HTERT RPE-1 (cell line): ENCODE measurements around the gene DDX47.
"Not testable (repeated sequence)": the region's sequence is repeated elsewhere in the genome, so short reads cannot be mapped to it uniquely, and the experiment has no call there.

Experiments used
- in situ Hi-C: fragments of 300-500 bp; cut with MboI; formaldehyde crosslinking; loops from 4 replicates; pipeline ENCODE4 v1.14.3; 2020; ENCODE audit warnings: low sequenced_read_pairs

Gene DDX47

DNA sequence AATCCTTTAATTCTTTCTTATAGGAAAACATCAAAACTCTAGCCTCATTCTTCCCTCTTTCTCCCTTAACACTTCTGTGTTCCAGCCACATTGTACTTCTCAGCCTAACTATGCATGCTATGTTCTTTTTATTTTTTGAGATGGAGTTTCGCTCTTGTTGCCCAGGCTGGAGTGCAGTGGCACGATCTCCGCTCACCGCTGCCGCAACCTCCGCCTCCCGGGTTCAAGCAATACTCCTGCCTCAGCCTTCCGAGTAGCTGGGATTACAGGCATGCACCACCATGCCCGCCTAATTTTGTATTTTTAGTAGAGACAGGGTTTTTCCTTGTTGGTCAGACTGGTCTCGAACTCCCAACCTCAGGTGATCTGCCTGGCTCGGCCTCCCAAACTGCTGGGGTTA, 7.2 kb downstream of the DDX47 start:
- in situ Hi-C loops: not testable (repeated sequence)

DNA sequence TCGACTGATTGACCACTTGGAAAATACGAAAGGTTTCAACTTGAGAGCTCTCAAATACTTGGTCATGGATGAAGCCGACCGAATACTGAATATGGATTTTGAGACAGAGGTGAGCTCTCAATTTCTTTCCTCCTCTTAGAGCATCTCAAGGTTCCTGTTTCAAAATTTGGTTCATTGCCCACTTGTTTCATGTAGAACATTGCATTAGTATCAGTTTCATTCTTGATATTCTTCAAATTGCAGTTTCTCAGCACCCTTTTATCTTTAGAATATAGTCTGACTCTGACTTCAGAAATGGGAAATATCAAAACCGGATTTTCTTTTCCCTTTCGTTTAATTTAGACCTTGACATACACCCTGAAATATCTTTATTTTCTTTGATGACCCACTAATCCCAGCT, 8.8 kb downstream of the DDX47 start:
- in situ Hi-C loops: no loop called here

DNA sequence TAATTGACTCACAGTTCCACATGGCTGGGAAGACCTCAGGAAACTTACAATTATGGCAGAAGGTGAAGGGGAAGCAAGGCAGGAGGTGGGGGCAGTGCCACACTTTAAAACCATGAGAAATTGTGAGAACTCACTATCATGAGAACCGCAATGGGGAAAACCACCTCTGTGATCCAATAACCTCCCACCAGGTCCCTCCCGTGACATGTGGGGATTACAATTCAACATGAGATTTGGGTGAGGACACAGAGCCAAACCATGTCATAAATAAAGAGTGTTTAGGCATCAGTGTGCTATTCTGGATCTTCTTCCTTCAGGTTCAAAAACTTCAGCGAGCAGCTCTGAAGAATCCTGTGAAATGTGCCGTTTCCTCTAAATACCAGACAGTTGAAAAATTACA, 9.7 kb downstream of the DDX47 start:
- in situ Hi-C loops: no loop called here

DNA sequence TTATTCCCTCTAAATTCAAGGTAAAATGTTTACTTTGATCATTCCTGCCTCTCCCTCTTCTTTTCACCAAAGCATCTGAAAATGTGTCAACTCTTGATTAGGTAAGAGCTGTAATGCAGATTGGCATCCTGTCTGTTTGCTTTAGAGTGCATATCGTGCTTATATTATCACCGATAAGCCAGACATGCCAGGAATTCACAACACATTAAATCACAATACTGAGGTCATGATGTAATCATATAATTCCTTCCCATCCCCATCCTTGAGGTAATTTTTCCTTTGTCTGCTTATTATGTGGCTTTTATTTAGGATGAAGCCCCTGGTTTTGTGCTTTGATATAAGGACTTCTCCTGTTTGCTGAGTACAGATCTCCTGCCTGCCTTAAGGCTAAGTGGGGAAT, 10.2 kb downstream of the DDX47 start:
- in situ Hi-C loops: no loop called here

DNA sequence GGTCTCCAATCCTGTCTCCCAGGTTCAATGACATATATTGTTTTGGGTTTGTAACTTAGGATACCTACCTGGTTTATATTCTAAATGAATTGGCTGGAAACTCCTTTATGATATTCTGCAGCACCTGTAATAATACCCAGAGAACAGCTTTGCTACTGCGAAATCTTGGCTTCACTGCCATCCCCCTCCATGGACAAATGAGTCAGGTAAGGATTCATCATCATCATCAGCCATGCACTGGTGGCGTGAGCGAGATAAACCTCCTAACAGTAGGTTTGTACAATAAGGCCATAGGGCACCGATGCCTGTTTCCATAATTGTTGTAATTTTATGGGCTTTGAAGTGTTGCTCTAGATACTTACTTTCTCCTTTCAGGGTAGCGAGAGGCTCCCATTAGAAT, 10.7 kb downstream of the DDX47 start:
- in situ Hi-C loops: no loop called here

DNA sequence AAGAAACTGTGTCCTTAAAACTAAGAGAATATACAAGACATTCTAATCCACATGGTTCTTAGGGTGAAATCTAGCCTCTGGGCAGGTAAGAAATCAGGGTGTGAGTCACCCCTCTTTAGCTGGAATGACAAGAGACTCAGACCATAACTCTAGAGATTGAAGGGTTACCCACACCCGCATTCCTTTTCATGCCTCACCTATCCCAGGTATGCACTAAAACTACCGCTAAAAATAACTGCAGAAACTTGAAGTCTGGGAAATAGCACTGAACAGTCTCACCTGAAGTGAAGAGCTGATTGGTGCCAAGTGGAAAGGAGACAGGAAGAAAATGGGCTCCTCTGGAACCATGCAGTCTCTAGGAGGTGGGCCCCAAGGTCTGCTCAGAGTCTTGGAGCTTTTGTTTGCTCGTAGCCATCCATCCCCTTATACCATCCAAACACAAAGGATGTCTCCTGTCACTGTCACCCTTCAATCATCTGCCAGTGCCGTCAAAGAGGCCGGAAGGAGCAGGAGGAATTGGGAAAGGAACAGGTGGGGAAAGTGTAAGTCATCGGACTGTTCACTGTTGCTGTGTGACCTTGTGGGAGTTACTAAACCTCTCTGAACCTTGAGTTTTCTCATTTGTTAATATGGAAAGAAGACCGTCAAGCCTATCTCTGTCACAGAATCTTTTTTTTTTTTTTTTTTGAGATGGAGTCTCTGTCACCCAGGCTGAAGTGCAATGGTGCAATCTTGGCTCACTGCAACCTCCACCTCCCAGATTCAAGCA, 22.4 kb downstream of the DDX47 start:
- in situ Hi-C loops: no loop called here

DNA sequence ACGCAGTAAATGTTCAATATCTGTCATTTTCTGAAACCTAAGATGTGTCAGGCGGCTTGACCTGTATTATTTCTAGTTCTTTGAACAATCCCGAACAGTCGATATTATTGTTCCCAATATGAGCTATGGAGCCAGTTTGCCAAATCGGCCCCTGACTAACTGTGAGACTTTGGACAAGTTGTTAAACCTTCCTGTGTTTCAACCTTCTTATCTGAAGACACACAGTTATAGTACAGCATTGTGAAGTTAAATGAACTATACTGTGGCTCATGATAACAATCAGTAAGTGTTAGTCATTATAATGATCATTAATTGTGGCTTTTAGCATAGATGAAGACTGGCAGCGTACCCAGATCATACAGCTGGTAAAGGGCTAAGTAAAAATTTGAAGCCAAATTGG, 23.4 kb downstream of the DDX47 start:
- in situ Hi-C loops: no loop called here

DNA sequence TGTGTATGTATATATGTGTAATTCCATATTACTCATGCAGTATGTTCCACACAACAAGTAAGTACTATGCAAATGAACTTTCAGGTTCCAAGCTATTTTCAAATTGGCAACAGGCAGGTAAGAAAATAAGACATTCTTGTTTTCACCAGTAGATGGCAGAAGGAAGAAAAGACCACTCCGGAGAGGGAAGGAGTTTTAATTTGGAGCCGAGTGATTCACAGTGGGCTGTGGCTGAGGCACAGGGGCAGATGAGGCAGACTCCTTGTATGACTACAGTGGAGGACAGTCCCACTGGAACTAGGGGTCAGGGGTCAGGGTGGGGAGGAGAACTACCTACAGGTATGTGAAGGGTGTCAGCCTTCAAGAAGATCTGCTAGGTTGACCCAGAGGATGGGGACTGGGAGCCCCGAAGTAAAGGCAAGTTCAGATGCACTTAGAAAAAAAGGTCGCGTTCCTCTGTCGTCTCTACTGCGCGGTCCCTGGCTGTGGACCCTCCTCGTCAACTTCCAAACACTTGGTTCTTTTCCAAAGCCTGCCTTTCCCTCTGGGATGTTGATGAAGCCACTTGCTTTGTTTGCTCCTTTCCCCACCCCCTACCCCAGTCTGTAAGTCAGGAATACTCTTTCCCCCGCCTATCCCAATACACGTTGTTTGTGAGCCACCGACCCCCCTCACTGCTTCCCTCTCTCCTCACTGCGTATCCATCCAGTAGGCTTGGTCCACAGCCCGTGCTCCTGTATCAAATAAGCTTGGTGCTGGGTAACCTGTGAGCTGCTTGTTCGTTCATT, 24.1 kb downstream of the DDX47 start:
- in situ Hi-C loops: no loop called here

DNA sequence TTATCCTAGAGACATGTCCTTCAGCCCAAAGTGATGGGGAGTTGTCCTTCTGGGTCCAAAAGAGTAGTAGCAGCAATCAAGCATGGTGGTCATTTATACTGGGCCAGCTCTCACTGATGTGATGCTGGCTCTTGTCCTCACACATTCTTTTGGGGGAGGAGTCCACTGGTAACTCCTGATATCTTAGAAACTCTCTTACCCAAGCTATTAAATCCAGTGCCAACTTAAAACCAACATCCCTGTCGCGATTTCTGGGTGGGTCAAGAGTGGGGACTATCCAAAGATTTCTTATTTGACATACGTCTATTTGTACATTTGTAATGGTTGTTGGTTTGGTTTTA, 24.6 kb downstream of the DDX47 start:
- in situ Hi-C loops: no loop called here

DNA sequence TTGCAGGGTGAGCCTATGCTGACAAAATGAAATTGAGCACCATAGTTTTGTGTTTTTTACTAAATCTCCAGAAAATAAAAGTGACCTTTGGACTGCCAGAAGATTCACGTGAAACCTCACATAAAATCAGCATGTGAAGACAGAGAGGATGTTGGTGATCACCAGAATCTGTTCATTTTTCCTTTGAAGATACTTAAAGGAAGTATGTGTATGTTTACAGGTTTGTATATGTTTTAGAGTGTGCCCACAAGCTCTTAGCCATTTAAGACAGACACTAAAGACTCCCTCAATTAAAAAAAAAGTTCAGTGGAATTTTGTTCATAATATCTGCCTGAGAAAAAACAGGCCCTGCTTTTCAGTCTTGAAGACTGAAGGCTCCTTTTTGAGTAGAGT, 25.9 kb downstream of the DDX47 start:
- in situ Hi-C loops: no loop called here

DNA sequence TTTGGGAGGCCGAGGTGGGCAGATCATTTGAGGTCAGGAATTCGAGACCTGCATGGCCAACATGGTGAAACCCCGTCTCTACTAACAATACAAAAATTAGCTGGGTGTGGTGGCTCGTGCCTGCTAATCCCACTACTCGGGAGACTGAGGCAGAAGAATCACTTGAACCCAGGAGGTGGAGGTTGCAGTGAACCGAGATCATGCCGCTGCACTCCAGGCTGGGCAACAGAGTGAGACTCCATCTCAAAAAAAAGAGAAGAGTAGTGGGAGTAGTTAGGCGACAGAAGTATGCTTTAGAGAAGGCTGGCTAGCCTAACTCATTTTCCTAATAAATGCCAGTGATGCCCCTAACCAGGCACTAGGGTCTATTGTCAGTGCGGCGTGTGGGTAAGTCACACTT, 26.3 kb downstream of the DDX47 start:
- in situ Hi-C loops: not testable (repeated sequence)

DNA sequence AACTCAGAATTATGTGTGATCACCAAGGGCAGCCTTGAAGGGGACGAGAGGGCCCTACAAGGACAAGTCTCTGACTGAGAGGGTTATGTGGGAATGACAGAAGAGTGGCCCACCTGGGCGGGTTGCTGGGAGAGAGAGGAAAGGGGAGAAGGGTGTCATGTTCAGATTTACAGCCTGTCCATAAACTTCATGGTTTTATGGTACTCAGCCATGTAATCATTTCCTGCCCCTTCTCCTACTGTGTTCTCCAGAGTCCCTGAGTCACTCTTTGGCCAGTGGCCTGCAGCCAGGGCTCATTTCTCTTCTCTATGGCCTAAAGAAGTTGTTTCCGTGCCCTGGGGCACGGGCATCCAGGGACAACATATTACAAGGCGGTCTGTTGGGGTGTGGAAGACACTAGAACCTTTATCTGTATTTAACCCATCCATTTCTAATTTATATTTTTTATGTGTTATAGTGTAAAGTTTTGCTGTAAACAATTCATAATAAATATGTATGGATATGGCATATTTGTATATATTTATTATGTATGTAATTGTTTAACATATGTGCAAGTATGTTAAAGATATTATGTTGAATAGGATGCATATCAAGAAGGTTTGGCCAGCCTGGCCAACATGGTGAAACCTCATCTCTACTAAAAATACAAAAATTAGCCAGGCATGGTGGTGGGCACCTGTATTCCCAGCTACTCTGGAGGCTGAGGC, 26.9 kb downstream of the DDX47 start:
- in situ Hi-C loops: no loop called here

DNA sequence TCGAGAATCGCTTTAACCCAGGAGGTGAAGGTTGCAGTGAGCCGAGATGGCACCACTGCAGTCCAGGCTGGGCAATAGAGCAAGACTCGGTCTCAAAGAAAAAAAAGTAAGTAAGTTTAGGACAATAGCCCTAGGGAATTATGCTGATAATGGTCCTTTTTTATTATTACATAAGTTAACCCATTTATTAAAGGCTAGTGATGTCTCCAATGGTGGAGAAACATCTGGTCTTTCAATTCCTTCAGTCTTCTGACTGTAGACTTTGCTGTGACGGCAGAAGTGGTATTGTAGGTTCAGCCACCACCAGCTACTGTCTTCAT, 27.4 kb downstream of the DDX47 start:
- in situ Hi-C loops: no loop called here

DNA sequence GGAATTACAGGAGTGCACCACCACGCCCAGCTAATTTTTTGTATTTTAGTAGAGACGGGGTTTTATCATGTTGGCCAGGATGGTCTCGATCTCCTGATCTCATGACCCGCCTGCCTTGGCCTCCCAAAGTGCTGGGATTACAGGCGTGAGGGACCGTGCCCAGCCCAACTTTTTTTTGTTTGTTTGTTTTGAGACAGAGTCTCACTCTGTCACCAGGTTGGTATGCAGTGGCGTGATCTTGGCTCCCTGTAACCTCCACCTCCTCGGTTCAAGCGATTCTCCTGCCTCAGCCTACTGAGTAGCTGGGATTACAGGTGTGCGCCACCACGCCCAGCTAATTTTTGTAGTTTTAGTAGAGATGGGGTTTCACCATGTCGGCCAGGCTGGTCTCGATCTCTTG, 28.3 kb downstream of the DDX47 start:
- in situ Hi-C loops: not testable (repeated sequence)

DNA sequence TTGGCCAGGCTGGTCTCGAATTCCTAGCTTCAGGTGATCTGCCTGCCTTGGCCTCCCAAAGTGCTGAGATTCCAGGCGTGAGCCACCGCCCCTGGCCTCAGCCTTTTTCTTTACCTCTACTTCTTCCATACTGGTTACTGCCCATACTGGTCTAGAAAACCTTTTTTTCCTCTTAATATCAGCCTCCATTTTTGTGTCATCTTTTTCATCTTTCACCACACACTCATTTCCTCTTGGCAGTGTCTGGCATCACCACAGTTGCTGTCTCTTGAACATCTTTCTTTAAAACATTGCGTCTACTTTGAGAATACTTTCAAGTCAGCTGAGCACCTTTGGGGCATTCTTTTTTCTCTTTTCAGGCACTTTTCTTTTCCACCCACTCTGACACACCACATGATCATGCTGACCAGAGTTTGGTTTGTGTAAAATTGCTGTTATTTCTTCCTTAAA, 32.7 kb downstream of the DDX47 start:
- in situ Hi-C loops: no loop called here

DNA sequence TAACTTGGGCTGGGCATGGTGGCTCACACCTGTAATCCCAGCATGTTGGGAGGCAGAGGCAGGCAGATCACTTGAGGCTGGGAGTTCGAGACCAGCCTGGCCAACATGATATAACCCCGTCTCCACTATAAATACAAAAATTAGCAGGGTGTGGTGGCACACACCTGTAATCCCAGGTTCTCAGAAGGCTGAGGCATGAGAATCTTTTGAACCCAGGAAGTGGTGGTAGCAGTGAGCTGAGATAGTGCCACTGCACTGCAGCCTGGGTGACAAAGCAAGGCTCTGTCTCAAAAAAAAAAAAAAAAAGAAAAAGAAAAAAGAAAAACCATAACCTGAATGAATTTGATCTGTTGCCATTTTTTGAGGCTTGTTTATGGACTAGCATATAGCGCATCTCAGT, 33.6 kb downstream of the DDX47 start:
- in situ Hi-C loops: not testable (repeated sequence)

DNA sequence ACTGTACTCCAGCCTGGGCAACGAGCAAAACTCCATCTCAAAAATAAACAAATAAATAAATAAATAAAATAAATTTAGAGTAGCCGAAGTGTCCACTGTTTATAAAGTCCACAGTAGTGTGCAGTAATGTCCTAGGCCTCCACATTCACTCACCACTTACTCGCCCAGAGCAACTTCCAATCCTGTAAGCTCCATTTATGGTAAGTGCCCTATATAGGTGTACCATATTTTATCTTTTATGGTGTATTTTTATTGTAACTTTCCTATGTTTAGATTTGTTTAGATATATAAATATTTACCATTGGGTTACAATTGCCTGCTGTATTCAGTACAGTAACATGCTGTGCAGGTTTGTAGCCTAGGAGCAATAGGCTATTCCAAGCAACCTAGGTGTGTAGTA, 40.3 kb downstream of the DDX47 start:
- in situ Hi-C loops: no loop called here

DNA sequence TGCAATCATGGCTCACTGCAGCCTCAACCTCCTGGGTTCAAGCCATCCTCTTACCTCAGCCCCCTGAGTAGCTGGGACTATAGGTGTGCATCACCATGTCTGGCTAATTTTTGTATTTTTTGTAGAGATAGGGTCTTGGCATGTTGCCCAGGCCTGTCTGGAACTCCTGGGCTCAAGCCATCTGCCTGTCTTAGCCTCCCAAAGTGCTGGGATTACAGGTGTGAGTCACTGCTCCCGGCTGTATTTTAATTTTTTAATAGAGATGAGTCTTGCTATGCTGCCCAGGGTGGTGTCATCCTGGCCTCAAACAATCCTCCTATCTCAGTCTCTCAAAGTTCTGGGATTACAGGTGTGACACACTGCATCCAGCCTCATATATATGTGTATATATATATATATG, 46.5 kb downstream of the DDX47 start:
- in situ Hi-C loops: no loop called here

DNA sequence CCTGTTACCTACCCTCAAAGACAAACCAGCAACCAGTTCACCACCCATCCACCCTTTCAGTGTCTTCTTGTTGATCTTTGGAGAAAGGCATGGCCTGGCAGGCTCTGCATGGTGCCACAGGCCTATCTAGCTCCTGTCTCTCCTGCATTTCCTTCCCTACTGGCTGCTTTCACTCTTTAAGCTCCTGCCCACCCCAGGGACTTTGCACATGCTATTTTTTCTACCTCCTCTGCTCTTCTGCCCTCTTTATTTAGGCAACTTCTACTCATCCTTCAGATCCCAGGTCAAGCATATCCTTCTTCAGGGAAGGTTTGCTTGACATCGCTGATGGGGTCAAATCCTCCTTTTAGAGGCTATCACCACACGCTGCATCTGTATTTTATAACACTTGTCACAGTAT, 51.1 kb downstream of the DDX47 start:
- in situ Hi-C loops: no loop called here

DNA sequence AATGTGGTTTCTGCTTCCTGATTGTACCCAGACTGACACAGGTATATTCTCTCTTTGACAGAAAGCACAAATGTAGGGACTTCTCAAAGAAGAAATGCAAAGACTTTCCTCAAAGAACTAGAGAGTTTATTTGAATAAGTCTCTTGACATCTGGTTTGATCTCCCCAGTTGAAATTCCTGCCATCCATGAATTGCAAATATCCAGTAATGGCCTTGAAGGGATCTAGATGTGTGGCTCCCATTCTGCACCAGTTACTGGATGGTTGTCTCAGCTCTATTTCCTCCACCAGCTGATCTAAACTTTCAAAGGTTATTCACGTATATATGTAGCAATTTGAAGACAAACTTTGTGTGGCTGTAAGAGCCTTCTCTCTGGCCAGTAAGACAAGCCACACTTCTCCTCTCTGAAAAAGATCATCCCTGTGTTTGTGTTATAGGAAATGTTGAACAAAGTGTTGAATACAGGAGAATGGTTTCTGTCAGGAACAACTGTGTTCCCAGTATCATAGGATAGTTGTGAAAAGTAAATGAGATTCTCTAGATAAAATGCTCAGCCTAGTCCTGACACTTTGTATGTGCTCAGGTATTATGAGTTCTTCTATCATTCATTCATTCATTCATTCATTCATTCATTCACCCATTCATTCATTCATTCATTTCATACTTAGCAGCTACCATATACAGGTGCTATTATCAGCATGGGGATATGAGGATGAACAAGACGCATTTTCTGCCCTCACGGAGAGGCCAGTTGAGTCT, 55.5 kb downstream of the DDX47 start:
- in situ Hi-C loops: no loop called here

DNA sequence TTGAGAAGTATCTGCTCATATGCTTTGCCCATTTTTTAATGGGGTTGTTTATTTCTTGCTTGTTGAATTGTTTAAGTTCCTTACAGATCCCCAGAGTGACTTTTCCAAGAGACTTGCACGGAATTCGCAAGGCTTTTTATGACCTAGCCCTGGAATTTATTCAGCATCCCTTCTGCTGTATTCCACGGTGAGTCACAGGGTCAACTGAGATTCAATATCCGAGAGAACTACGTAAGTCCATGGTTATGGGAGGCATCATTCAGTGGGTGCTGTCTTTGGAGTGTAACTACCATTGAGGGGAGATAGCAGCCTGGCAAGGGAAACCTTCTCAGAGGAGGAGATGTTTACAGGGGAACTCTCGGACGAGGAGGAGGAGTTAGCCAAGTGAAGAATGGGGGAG, 57.3 kb downstream of the DDX47 start:
- in situ Hi-C loops: no loop called here
